Chondrocyte (in vitro differentiated cells): ENCODE measurements around the gene MYO6. TPM values are rescaled to one million over a fixed set of nuclear protein-coding genes. Genes with fewer than 3 reads are reported as not detected.

Experiments used
- DNase-seq: peaks from one replicate; pipeline ENCODE4 v3.0.0; 2021; ENCODE audit warnings: mixed read lengths, low spot score
- H3K27ac Mint-ChIP-seq: one replicate; pipeline ENCODE4 v1.8.0; 2021; ENCODE audit warnings: mild to moderate bottlenecking, moderate library complexity, mixed read lengths; ENCODE audit not compliant: unreplicated experiment
- H3K27me3 Mint-ChIP-seq: 2 replicates; pipeline ENCODE4 v1.8.0; 2021; ENCODE audit warnings: low read depth, mixed read lengths
- H3K36me3 Mint-ChIP-seq: 2 replicates; pipeline ENCODE4 v1.8.0; 2021; ENCODE audit warnings: low read depth, mixed read lengths
- H3K4me1 Mint-ChIP-seq: 2 replicates; pipeline ENCODE4 v1.8.0; 2021; ENCODE audit warnings: low read depth, mild to moderate bottlenecking, mixed read lengths
- H3K4me3 Mint-ChIP-seq: one replicate; pipeline ENCODE4 v1.8.0; 2021; ENCODE audit warnings: mild to moderate bottlenecking, moderate library complexity, mixed read lengths; ENCODE audit not compliant: unreplicated experiment
- H3K9me3 Mint-ChIP-seq: 2 replicates; pipeline ENCODE4 v1.8.0; 2021; ENCODE audit warnings: low read depth, mixed read lengths
- CTCF ChIP-seq: fragments of 200-600 bp; sonication (generic); IDR thresholded peaks from 2 replicates; pipeline ENCODE4 v1.5.0; 2021; ENCODE audit warnings: antibody characterized with exemption, mild to moderate bottlenecking, moderate library complexity
- total RNA-seq: library from RNA; stranded (reverse); gene quantifications from 3 replicates; pipeline ENCODE4 v1.2.1, GENCODE V29; 2021

The MYO6 gene
- total RNA-seq, 1 donor from 2014 or later = 32.5 TPM

- H3K4me1 Mint-ChIP-seq = no peaks in the 10 kb centered on the region
- no peaks in the 10 kb centered on the region for H3K9me3 Mint-ChIP-seq
- no peak for DNase-seq
- no peak overlapping the region for H3K27ac Mint-ChIP-seq
- no peak overlapping the region for H3K4me3 Mint-ChIP-seq
- peaks cover 21% of the 10 kb centered on the region for H3K36me3 Mint-ChIP-seq
- no peaks in the 10 kb centered on the region for H3K27me3 Mint-ChIP-seq
- TF ChIP-seq CTCF = no peak
These were observed 114.7 kb downstream of the MYO6 start for GRCh38 chr6:75863784-75864183.

GRCh38 chr6:75864446-75864845 is 115.4 kb downstream of the MYO6 start:
- no peaks in the 10 kb centered on the region for H3K9me3 Mint-ChIP-seq
- no peaks in the 10 kb centered on the region for H3K27me3 Mint-ChIP-seq
- no peaks in the 10 kb centered on the region for H3K4me1 Mint-ChIP-seq
- no peak overlapping the region for H3K4me3 Mint-ChIP-seq
- H3K36me3 Mint-ChIP-seq = peaks cover 20% of the 10 kb centered on the region
- H3K27ac Mint-ChIP-seq = no peak overlapping the region
- no peak for DNase-seq
- no peak for TF ChIP-seq CTCF

- Mint-ChIP-seq H3K9me3 (no peaks in the 10 kb centered on the region), H3K4me3 (no peak overlapping the region), H3K36me3 (peaks cover 15% of the 10 kb centered on the region), H3K27ac (peak overlapping the region; percentile 72), H3K27me3 (no peaks in the 10 kb centered on the region), H3K4me1 (peaks cover 19% of the 10 kb centered on the region)
- TF ChIP-seq CTCF = no peak
- no peak for DNase-seq
These were observed 121.3 kb downstream of the MYO6 start for GRCh38 chr6:75870389-75870788.

GRCh38 chr6:75874224-75874623 is 125.2 kb downstream of the MYO6 start:
- Mint-ChIP-seq H3K36me3 (peaks cover 16% of the 10 kb centered on the region), H3K4me3 (no peak overlapping the region), H3K27me3 (no peaks in the 10 kb centered on the region), H3K4me1 (peaks cover 19% of the 10 kb centered on the region), H3K27ac (no peak overlapping the region), H3K9me3 (no peaks in the 10 kb centered on the region)
- no peak for TF ChIP-seq CTCF
- no peak for DNase-seq

- Mint-ChIP-seq H3K27ac (no peak overlapping the region), H3K36me3 (peaks cover 18% of the 10 kb centered on the region), H3K4me3 (no peak overlapping the region), H3K27me3 (no peaks in the 10 kb centered on the region), H3K4me1 (peaks cover 7% of the 10 kb centered on the region), H3K9me3 (no peaks in the 10 kb centered on the region)
- no peak for TF ChIP-seq CTCF
- DNase-seq = no peak
These were observed 127.1 kb downstream of the MYO6 start for GRCh38 chr6:75876152-75876551.
